Natural killer cell (primary cell): Measurements from ENCODE around the gene PCIF1. TPM values are rescaled to one million over a fixed set of nuclear protein-coding genes. Genes with fewer than 3 reads are reported as not detected.

Experiments
- ATAC-seq, 3 donors: fragments of 150-1000 bp in 2 of 3; fragments of 200-7000 bp in 1 of 3; cut with Tn5 transposase; 1 replicate in 1 of 3; 2 replicates in 2 of 3; pipeline ENCODE4 v1.10.0; 2021; ENCODE audit warnings: mild to moderate bottlenecking in 2 of 3, moderate library complexity in 2 of 3
- DNase-seq, 2 donors: peaks; one replicate each; pipeline versions ENCODE4 v3.0.0 to v3.0.0-alpha.2; 2013 to 2021; ENCODE audit warnings: mixed read lengths in 1 of 2
- H3K27ac ChIP-seq: one replicate; pipeline ENCODE4 v1.5.1; 2013; ENCODE audit warnings: mild to moderate bottlenecking, low read length
- H3K27me3 ChIP-seq: one replicate; pipeline ENCODE4 v1.6.1; 2013; ENCODE audit warnings: low read length; ENCODE audit not compliant: control insufficient read depth, insufficient read depth
- H3K36me3 ChIP-seq: one replicate; pipeline ENCODE4 v1.6.1; 2013; ENCODE audit warnings: low read length; ENCODE audit not compliant: control insufficient read depth, insufficient read depth
- H3K4me1 ChIP-seq: one replicate; pipeline ENCODE4 v1.6.1; 2013; ENCODE audit warnings: low read length; ENCODE audit not compliant: control insufficient read depth, insufficient read depth
- H3K4me3 ChIP-seq: one replicate; pipeline ENCODE4 v1.5.1; 2013; ENCODE audit warnings: low read length
- H3K9me3 ChIP-seq: one replicate; pipeline ENCODE4 v1.6.1; 2013; ENCODE audit warnings: low read length; ENCODE audit not compliant: control insufficient read depth, insufficient read depth
- H3K27ac Mint-ChIP-seq, 2 donors: one replicate each; pipeline ENCODE4 v1.8.0; 2022; ENCODE audit warnings: mild to moderate bottlenecking in 2 of 2, mixed read lengths in 2 of 2, moderate library complexity in 1 of 2
- H3K27me3 Mint-ChIP-seq, 2 donors: one replicate each; pipeline ENCODE4 v1.8.0; 2022; ENCODE audit warnings: low read depth in 2 of 2, mixed read lengths in 2 of 2
- H3K36me3 Mint-ChIP-seq: one replicate; pipeline ENCODE4 v1.8.0; 2022; ENCODE audit warnings: mixed read lengths
- H3K4me1 Mint-ChIP-seq, 2 donors: one replicate each; pipeline ENCODE4 v1.8.0; 2022; ENCODE audit warnings: mixed read lengths in 2 of 2
- H3K4me3 Mint-ChIP-seq: one replicate; pipeline ENCODE4 v1.8.0; 2022; ENCODE audit warnings: mild to moderate bottlenecking, moderate library complexity, mixed read lengths
- H3K9me3 Mint-ChIP-seq, 2 donors: one replicate each; pipeline ENCODE4 v1.8.0; 2022; ENCODE audit warnings: mixed read lengths in 2 of 2
- WGBS: methylation state at CpG from one replicate; pipeline ENCODE4 v1.1.7; 2013; ENCODE audit warnings: missing lambda C conversion rate; ENCODE audit not compliant: insufficient coverage; 5-methylcytosine and 5-hydroxymethylcytosine counted together
- intact Hi-C: fragments of 100-400 bp; cut with micrococcal nuclease; formaldehyde crosslinking; loops from one replicate; pipeline ENCODE4 v1.14.2; 2022
- total RNA-seq, 4 donors: library from RNA; stranded (reverse); fragments of 120-200 nt in 1 of 4; gene quantifications; one replicate each; pipeline versions ENCODE4 v1.2.3 to v1.2.4, GENCODE V29; 2013 to 2022
- TF ChIP-seq, protein P1 (sequence below): fragments of 200-600 bp; IDR thresholded peaks from one replicate; pipeline ENCODE4 v1.8.0; 2022; ENCODE audit warnings: antibody characterized with exemption

PCIF1 gene
- total RNA-seq, 3 donors from 2014 or later (not counting 1 experiment from before 2014, with no cell fraction given): 72.0 to 85.1 (median 73.3) TPM

DNA sequence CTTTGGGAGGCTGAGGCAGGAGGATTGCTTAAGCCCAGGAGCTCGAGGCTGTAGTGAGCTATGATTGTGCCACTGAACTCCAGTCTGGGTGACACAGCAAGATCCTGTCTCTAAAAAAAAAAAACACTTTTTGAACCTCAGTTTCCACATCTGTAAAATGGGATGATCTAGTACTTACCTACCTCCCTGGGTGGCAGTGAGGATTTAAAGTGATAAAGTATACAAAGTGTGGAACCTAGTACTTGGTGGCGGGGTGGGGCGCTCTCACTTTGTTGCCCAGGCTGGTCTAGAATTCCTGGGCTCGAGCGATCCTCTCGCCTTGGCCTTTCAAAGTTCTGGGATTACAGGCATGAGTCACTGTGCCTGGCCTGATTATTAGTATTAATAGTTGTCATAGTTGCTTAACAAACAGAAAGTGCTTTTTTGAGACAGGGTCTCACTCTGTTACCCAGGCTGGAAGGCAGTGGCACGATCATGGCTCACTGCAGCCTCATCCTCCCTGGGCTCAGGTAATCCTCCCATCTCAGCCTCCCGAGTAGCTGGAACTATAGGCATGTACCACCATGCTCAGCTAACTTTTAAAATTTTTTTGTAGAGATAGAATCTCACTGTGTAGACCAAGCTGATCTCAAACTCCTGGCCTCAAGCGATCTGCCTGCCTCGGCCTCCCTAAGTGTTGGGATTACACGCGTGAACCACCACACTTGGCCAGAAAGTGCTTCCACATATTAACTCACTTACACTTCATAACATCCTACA, 15.5 kb upstream of the PCIF1 start:
- no peak overlapping the region for H3K27ac ChIP-seq
- WGBS: 90% methylated on average over 12 of the region's 12 CpGs
- peaks cover 6% of the 10 kb centered on the region for H3K27me3 ChIP-seq
- no peaks in the 10 kb centered on the region for H3K9me3 Mint-ChIP-seq
- TF ChIP-seq, protein P1, sequence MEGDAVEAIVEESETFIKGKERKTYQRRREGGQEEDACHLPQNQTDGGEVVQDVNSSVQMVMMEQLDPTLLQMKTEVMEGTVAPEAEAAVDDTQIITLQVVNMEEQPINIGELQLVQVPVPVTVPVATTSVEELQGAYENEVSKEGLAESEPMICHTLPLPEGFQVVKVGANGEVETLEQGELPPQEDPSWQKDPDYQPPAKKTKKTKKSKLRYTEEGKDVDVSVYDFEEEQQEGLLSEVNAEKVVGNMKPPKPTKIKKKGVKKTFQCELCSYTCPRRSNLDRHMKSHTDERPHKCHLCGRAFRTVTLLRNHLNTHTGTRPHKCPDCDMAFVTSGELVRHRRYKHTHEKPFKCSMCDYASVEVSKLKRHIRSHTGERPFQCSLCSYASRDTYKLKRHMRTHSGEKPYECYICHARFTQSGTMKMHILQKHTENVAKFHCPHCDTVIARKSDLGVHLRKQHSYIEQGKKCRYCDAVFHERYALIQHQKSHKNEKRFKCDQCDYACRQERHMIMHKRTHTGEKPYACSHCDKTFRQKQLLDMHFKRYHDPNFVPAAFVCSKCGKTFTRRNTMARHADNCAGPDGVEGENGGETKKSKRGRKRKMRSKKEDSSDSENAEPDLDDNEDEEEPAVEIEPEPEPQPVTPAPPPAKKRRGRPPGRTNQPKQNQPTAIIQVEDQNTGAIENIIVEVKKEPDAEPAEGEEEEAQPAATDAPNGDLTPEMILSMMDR: no peak
- no peak for ATAC-seq
- no peak overlapping the region for H3K27ac Mint-ChIP-seq
- peaks cover 23 to 30% of the 10 kb centered on the region in 2 donors for H3K27me3 Mint-ChIP-seq
- H3K4me1 Mint-ChIP-seq: no peaks in the 10 kb centered on the region
- intact Hi-C loops: no loop called here
- H3K4me3 Mint-ChIP-seq: no peak overlapping the region
- H3K4me3 ChIP-seq: no peak overlapping the region
- no peaks in the 10 kb centered on the region for H3K36me3 Mint-ChIP-seq
- H3K9me3 ChIP-seq: no peaks in the 10 kb centered on the region
- no peak for DNase-seq
- no peaks in the 10 kb centered on the region for H3K36me3 ChIP-seq
- H3K4me1 ChIP-seq: no peaks in the 10 kb centered on the region

DNA sequence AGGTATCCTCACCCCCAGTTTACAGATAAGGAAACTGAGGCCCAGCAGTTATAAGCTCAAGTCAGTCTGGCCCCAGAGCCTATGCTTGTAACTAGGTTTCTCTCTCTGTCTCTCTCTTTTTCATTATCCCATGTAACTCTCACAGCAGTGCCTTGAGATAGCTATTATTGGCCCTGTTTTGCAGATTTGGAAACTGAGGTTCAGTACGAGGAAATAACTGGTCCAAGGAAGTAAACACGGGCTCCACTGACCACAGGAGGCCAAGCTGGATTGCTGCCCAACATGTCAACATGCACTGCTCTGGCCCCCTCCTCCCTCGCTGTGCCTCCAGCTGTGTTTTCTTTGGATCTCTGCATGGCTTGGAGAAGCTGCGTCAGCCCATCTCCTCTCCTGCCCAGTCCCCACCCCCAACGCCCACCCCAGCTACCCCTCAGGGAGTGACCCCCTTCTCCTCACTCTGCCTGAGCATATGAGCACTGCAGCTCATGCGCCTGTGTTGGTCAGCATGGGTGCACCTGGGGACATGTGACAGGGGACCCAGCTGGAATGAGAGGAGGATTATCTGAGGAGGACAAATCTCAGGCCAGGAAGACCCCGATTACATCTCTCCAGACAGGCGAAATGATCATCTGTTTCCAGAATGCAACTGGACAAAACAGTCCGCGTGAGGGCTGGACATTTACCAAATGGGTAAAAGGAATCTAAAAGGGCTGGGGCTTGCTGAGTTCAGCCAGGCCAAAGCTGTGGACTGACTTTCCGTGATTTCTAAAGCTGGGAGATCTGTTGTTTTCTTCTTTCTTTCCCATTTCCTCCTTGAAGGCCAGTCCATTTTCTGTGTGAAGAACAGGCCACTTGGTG, 14.7 kb upstream of the PCIF1 start:
- TF ChIP-seq, protein P1: no peak
- intact Hi-C loops: no loop called here
- Mint-ChIP-seq H3K4me1 (peaks cover 0 to 4% of the 10 kb centered on the region in 2 donors), H3K4me3 (no peak overlapping the region), H3K27ac (no peak overlapping the region), H3K9me3 (no peaks in the 10 kb centered on the region), H3K36me3 (no peaks in the 10 kb centered on the region), H3K27me3 (peaks cover 21 to 30% of the 10 kb centered on the region in 2 donors)
- DNase-seq (no peak), ATAC-seq (no peak)
- Histone ChIP-seq H3K4me1 (no peaks in the 10 kb centered on the region), H3K27ac (no peak overlapping the region), H3K9me3 (no peaks in the 10 kb centered on the region), H3K27me3 (peaks cover 4% of the 10 kb centered on the region), H3K36me3 (no peaks in the 10 kb centered on the region), H3K4me3 (no peak overlapping the region)
- WGBS: 87% methylated on average over 10 of the region's 11 CpGs

DNA sequence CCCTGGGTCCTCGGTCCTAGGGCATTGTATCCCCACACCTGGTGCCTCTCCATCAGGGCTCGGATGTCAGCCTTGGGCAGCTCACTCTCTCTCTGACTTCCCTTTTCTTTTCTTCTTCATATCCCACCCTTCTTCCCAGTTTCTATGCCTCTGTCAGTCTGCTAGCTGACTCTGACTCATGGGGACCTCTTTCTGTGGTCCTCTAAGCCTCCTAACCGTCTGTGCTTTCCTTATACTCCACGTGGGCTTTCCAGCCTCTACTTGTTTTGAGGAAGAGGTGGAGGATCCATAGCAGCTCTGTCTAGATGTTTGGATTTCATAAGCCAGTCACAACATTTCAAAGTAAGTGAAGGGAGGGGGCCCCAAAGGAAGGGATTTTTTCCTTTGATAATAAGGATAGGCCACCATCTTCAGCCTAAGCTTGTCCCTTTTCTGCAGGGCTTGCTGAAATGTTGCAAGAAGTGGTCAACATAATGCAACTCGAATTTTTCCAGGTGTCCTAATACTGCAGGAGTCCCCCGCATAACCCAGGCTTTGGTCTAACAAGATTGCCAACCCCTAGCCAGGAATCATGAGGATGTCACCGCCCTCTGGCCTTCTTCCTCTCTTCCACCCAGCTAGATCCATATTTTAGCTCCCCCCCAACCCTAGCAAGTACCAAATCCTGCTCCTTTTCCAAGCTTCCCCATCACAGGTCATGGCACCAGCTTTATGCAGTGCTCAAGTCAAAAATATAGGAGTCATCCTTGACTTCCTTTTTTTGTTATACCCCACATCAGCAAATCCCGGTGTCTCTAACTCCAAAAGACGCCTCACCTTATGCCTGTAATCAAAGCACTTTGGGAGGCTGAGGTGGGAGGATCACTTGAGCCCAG, 13.8 kb upstream of the PCIF1 start:
- Mint-ChIP-seq H3K9me3 (no peaks in the 10 kb centered on the region), H3K4me1 (peaks cover 0 to 4% of the 10 kb centered on the region in 2 donors), H3K36me3 (no peaks in the 10 kb centered on the region), H3K27me3 (peaks cover 21 to 29% of the 10 kb centered on the region in 2 donors), H3K4me3 (no peak overlapping the region), H3K27ac (no peak overlapping the region)
- H3K9me3 ChIP-seq: no peaks in the 10 kb centered on the region
- 81% methylated on average over 8 of the region's 9 CpGs for WGBS
- no peak overlapping the region for H3K4me3 ChIP-seq
- TF ChIP-seq, protein P1: no peak
- intact Hi-C loops: no loop called here
- H3K27ac ChIP-seq: no peak overlapping the region
- no peaks in the 10 kb centered on the region for H3K36me3 ChIP-seq
- no peak for ATAC-seq
- H3K4me1 ChIP-seq: no peaks in the 10 kb centered on the region
- H3K27me3 ChIP-seq: peaks cover 4% of the 10 kb centered on the region
- DNase-seq: no peak
